ENCODE data around the gene PHKA2. TPM values are rescaled to one million over a fixed set of nuclear protein-coding genes. Genes with fewer than 3 reads are reported as not detected.

The PHKA2 gene
- total RNA-seq, 1 experiment from 2014 or later = 24.0 TPM

- DNase-seq (ENCODE audit: low spot score) = peak; percentile 33
Measured at GRCh38 chrX:18973527-18974192, 10.3 kb downstream of the PHKA2 start.

DNA sequence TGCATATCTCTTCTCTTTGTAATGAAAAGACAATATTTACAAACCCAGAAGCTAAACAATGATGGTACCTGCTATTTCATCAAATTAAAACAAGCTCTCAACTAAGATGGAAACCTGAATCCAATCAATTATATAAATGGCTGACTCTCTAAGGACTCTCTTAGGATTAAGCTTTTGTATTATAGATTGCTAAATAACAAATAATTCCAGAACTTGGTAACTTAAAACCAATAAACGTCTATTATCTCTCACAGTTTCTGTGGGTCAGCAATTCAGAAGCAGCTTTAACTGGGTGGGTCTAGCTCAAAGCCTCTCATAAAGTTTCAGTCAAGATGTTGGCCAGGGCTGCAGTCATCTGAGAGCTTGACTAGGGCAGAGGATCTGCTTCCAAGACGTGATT, 12.4 kb downstream of the PHKA2 start:
- no peak for DNase-seq (ENCODE audit: low spot score)

- DNase-seq (ENCODE audit: low spot score) = no peak
Measured at GRCh38 chrX:18970465-18970864, 13.4 kb downstream of the PHKA2 start.

- DNase-seq (ENCODE audit: low spot score) = no peak
Measured at GRCh38 chrX:18966624-18967023, 17.3 kb downstream of the PHKA2 start.

- no peak for DNase-seq (ENCODE audit: low spot score)
Measured at GRCh38 chrX:18964901-18965300, 19.0 kb downstream of the PHKA2 start.

DNA sequence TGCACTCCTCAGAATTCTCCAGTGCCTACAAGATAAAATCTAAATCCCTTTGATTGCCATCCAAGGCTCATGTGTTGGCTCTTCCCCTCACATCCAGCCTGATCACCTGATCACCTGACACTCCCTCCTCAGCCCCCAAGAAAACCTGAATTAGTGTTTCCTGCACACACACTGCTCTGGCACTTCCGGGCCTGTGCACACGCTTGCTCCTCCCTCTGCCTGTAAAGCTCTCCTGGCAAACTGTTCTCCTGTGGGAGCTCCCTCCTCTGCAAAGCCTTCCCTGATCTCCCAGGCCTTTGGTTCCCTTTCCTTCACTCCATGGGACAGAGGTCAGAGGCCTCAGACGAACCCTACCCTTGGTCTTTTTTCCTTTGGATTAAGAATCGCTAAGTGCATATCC, 19.9 kb downstream of the PHKA2 start:
- no peak for DNase-seq (ENCODE audit: low spot score)

DNA sequence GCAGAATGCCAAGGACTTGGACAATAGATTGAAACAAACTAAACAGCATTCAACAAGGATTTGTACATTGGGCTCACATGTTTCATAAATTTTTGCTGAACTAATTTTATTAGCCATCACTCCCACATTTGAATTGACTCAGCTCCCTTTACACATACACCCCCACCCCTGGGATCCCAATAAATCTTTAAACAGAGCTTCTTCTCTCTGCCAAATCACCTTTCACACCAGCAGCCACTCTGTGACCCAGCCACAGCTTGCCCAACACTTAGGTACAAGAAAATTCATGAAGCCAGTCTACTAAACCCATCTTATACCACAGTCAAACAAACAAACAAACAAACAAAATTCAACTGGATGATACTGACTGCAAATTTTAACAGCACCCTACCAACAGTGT, 21.6 kb downstream of the PHKA2 start:
- no peak for DNase-seq (ENCODE audit: low spot score)

DNA sequence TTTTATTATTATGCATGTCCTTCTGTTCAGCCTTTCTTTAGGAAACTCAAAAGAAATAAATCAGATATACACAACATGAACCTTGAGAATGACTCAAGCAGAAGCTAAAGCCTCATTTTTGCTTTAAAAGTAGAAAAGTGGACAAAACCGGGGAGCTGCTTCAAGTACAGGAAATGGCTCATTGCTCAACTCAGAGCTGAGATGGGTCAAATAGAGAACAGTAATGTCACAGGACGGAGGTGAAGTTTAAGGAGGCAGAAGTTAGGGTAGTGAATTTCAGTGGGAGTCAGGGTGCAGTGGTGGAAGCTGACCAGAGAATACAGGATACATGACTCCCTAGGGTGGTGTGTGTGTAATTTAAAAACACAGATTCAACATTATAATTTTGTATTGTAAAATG, 22.2 kb downstream of the PHKA2 start:
- DNase-seq (ENCODE audit: low spot score) = no peak

DNA sequence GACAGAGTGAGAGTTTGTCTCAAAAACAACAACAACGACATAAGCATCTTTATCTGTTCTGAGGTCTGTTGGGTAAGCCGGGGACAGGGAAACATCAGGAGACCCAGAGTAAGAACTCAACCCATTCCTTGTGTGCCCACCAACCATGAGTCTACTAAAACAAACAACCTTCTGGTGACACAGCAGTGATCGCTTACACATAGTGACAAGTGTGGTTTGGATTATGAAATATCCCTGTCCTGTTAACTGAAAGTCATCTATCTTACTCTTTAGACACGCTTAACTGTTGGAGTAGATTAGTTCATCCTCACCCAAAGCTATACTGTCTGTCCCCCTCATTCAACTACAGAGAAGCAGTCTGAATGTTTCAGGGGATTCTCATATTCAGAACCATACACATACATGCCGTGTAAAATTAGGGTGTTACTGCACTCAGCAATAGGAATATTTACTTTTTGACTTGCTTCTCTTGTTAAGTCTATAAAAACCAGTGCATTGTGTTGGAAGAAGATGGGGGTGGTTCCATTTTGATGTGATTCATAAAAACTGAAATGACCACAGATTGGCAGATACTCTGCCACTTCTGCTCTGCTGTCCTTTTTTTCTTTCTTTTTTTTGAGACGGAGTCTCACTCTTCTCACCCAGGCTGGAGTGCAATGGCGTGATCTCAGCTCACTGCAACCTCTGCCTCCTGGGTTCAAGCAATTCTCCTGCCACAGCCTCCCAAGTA, 27.4 kb downstream of the PHKA2 start:
- no peak for DNase-seq (ENCODE audit: low spot score)

- DNase-seq (ENCODE audit: low spot score) = no peak
Measured at GRCh38 chrX:18955676-18956075, 28.2 kb downstream of the PHKA2 start.

DNA sequence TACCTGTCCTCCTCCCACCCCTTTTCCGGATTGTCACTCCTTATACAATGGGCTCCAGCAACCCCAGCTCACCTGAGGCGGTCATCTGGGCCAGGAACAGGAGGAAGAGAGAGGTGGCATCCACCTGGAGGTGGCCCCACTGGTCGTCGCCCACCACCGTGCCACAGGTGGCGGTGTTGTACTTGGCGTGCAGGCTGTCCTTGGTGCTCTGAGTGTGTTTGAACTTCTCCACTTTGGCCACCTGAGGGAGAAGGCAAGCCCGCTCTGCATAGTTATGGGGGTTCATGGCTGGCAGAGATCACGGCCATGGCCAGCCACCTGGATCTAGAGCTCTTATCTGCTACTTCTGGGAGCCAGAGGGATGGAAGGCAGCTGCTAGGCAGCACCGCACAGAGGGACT, 32.9 kb downstream of the PHKA2 start:
- peak; percentile 8 for DNase-seq (ENCODE audit: low spot score)

DNA sequence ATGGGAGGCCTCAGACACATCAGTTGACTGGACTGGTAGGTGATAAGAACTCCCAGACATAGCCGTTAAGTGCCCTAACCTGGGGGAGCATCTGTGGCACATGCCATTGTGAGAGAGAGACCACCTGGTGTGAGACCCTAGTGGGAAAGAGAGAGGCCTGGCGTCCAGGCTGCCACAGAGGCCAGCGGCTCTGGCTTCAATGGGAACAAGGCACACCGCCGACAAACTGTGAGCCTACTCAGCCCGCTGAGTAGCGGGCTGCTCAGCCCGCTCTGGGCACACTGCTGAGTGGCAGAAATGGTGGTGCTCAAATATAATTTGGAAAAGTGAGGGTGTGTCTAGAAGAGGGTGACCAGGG, 34.0 kb downstream of the PHKA2 start:
- no peak for DNase-seq (ENCODE audit: low spot score)

- no peak for DNase-seq (ENCODE audit: low spot score)
Measured at GRCh38 chrX:18949291-18949943, 34.5 kb downstream of the PHKA2 start.

GRCh38 chrX:18946611-18947010, 37.3 kb downstream of the PHKA2 start:
- no peak for DNase-seq (ENCODE audit: low spot score)

- no peak for DNase-seq (ENCODE audit: low spot score)
Measured at GRCh38 chrX:18946157-18946556, 37.8 kb downstream of the PHKA2 start.

GRCh38 chrX:18945483-18945882, 38.4 kb downstream of the PHKA2 start:
- DNase-seq (ENCODE audit: low spot score) = no peak

- DNase-seq (ENCODE audit: low spot score) = no peak
Measured at GRCh38 chrX:18944482-18944881, 39.4 kb downstream of the PHKA2 start.

DNA sequence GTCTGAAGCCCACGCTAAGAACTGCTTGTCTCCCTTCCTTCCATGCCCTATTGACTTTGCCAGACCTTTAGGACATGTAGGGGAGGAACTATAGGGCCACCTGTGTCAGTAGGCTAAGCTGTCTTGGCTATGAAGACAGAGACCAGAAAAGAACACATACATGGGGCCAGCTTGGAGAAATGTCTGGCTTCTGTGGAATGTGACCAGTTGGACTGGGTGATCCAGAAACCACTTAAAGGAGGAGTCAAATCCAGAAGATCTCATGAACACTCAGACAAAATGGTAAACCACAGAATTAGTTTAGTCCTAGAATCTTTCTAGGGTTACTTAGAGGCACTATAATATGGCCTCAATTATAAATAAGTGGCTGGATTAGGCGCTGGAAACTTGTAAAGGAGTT, 42.0 kb downstream of the PHKA2 start:
- DNase-seq (ENCODE audit: low spot score) = no peak

- no peak for DNase-seq (ENCODE audit: low spot score)
Measured at GRCh38 chrX:18938710-18939109, 45.2 kb downstream of the PHKA2 start.

GRCh38 chrX:18937173-18937572, 46.7 kb downstream of the PHKA2 start:
- DNase-seq (ENCODE audit: low spot score) = no peak

- no peak for DNase-seq (ENCODE audit: low spot score)
Measured at GRCh38 chrX:18935893-18936292, 48.0 kb downstream of the PHKA2 start.

- DNase-seq (ENCODE audit: low spot score) = no peak
Measured at GRCh38 chrX:18934708-18935107, 49.2 kb downstream of the PHKA2 start.

DNA sequence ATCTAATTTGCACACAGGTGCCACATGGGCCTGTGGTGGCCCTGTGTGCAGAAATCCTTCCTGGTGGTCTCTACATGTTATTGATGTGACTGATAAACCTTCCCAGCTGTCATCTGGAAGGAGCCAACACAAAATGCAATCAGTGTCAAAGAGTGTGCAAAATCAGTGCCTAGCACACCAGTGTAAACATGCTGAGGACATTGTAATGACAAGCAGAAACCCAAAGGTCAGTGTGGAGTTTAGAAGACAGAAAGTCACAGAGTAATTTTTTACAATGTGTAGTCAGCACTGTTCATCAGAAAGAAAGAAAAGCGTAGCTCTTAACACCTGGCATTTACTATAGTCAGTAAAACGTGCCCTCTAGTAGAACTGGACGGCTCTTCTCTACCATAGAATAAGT, 50.3 kb downstream of the PHKA2 start:
- no peak for DNase-seq (ENCODE audit: low spot score)
